OCI-LY7 (cell line): ENCODE data around the gene NNT. TPM values are rescaled to one million over a fixed set of nuclear protein-coding genes. Genes with fewer than 3 reads are reported as not detected.
A peak's percentile ranks its signal among the peaks of the same experiment; 100 is the strongest.

Experiments
- BruUV-seq: library from RNA; stranded (reverse); fragments of 400-500 nt; replicated peaks from 2 replicates; lab custom pipeline; 2021; lab: Mats Ljungman, UMichigan
- CTCF ChIA-PET: fragments of 300-600 bp; sonication (Branson Sonifier 250); formaldehyde crosslinking; loops from one replicate; lab custom pipeline; 2022; ENCODE audit warnings: antibody characterized with exemption; ENCODE audit not compliant: unreplicated experiment; lab: Charles Lee
- POLR2A ChIA-PET: fragments of 300-600 bp; sonication (Branson Sonifier 250); formaldehyde crosslinking; loops from one replicate; lab custom pipeline; 2022; ENCODE audit warnings: antibody characterized with exemption; lab: Charles Lee
- DNase-seq: peaks from one replicate; pipeline ENCODE4 v3.0.0-alpha.2; 2015; ENCODE audit warnings: low spot score
- H2AFZ ChIP-seq: fragments of 200-600 bp; sonication (generic), shearing (Covaris generic); 2 replicates; pipeline ENCODE4 v1.6.1; 2014; ENCODE audit warnings: mild to moderate bottlenecking, antibody characterized with exemption, low read length, moderate library complexity
- H3K27ac ChIP-seq: fragments of 200-600 bp; sonication (generic); 2 replicates; pipeline ENCODE4 v1.5.1; 2014; ENCODE audit warnings: mixed run types, low read depth, mild to moderate bottlenecking, moderate library complexity, low read length, inconsistent platforms; ENCODE audit not compliant: poor library complexity, severe bottlenecking
- H3K36me3 ChIP-seq: fragments of 200-600 bp; sonication (generic); 2 replicates; pipeline ENCODE4 v1.6.1; 2014; ENCODE audit warnings: mild to moderate bottlenecking, antibody characterized with exemption, low read length, moderate library complexity, mixed read lengths; ENCODE audit not compliant: insufficient read depth
- H3K4me1 ChIP-seq: fragments of 200-600 bp; sonication (generic); 2 replicates; pipeline ENCODE4 v1.5.1; 2014; ENCODE audit warnings: mild to moderate bottlenecking, low read length; ENCODE audit not compliant: insufficient read depth, poor library complexity, severe bottlenecking
- H3K4me2 ChIP-seq: fragments of 200-600 bp; sonication (generic); 2 replicates; pipeline ENCODE4 v1.6.1; 2014; ENCODE audit warnings: mild to moderate bottlenecking, low read length
- H3K4me3 ChIP-seq: fragments of 200-600 bp; sonication (generic); 2 replicates; pipeline ENCODE4 v1.5.1; 2014; ENCODE audit warnings: mild to moderate bottlenecking, low read depth, low read length; ENCODE audit not compliant: poor library complexity, severe bottlenecking
- H3K79me2 ChIP-seq: fragments of 200-600 bp; sonication (generic); 2 replicates; pipeline ENCODE4 v1.6.1; 2016; ENCODE audit warnings: low read depth, mild to moderate bottlenecking, low read length, moderate library complexity, mixed read lengths; ENCODE audit not compliant: insufficient read depth
- H3K9me2 ChIP-seq: fragments of 200-600 bp; sonication (generic); 2 replicates; pipeline ENCODE4 v1.6.1; 2016; ENCODE audit warnings: mild to moderate bottlenecking, low read length, mixed read lengths; ENCODE audit not compliant: insufficient read depth
- H3K9me3 ChIP-seq: fragments of 200-600 bp; sonication (generic); 2 replicates; pipeline ENCODE4 v1.6.1; 2014; ENCODE audit warnings: mild to moderate bottlenecking, mixed run types, low read length, mixed read lengths
- H4K20me1 ChIP-seq: fragments of 200-600 bp; sonication (generic); 2 replicates; pipeline ENCODE4 v1.6.1; 2014; ENCODE audit warnings: mild to moderate bottlenecking, antibody characterized with exemption, low read length, moderate library complexity, mixed read lengths; ENCODE audit not compliant: insufficient read depth
- EZH2phosphoT487 ChIP-seq: fragments of 200-600 bp; sonication (generic); IDR thresholded peaks from 2 replicates; pipeline ENCODE4 v1.6.1; 2018; ENCODE audit warnings: low read depth, borderline replicate concordance, mild to moderate bottlenecking, mixed run types, antibody characterized with exemption, low read length, moderate library complexity, mixed read lengths
- intact Hi-C: fragments of 100-400 bp; cut with micrococcal nuclease; formaldehyde crosslinking; loops from one replicate; pipeline ENCODE4 v1.10.0; 2022; ENCODE audit not compliant: unreplicated experiment
- total RNA-seq, 2 experiments: library from RNA; depleted of rRNA in 1 of 2; stranded (reverse); fragments of >200 nt in 1 of 2; shearing (Covaris generic) in 1 of 2; gene quantifications; 2 replicates each; pipeline ENCODE4 v1.2.3, GENCODE V29; 2014 to 2022
- TF ChIP-seq, protein P1 (sequence below): fragments of 200-600 bp; sonication (generic); conservative IDR thresholded peaks from 2 replicates; pipeline ENCODE4 v1.5.1; 2014; ENCODE audit warnings: mild to moderate bottlenecking, antibody characterized with exemption, low read length, moderate library complexity, mixed read lengths

The NNT gene
- total RNA-seq, 2 experiments from 2014 or later: 33.6 to 98.3 TPM

DNA sequence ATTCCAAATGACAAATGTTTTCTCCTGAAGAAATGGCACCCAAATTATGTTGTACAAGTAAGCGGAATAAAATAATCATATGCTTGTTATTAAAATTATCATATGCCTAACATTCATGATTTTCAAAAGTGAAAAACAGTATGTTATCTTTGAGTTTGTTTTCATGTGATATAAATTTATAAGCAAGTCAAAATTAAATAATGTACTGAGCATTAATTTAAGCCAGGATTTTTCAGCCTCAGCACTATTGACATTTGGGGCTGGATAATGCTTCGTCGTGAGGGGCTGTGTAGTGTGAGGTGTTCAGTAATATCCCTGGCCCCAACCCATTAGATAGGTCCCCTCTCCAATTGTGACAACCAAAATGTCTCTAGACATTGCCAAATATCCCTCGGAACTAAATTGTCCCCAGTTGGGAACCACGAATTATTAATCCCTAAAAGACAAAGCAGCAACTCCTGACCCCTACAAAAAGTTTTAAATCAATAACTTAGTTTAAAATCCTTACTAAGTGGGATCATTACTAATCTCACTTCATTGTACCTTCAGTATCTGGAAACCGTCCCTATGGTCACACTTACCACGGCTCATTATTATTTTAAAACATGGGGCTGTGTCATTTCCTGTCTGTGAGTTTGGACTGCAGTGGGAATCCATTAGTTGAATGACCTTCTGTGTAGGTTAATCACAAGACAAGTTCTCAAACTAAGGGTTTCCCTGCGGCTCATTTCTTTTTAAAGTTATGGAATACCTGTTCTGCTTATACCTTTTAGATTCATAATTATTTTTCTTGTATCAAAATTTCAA, 1.3 kb upstream of the NNT start:
- Histone ChIP-seq H3K4me3 (peak overlapping the region; percentile 86), H2AFZ (peak overlapping the region; percentile 98), H3K36me3 (peaks cover 24% of the 10 kb centered on the region), H3K27ac (peak overlapping the region; percentile 60), H4K20me1 (no peaks in the 10 kb centered on the region), H3K4me1 (peaks cover 24% of the 10 kb centered on the region), H3K79me2 (peaks cover 44% of the 10 kb centered on the region; the same call in 1 of the 2 replicates), H3K9me3 (no peaks in the 10 kb centered on the region), H3K9me2 (no peaks in the 10 kb centered on the region), H3K4me2 (peak overlapping the region; percentile 95)
- intact Hi-C loops: loop anchor here (2.0 to 5.0 kb wide), 3 partner anchors 117 to 594 kb away; no protein-coding TSS in a partner anchor
- BruUV-seq: no TSS peak
- peak; percentile 51 for DNase-seq
- ChIA-PET POLR2A (interaction anchor here (0.6 to 2.5 kb wide), 9 partner anchors 8 to 288 kb away, joined by 3 to 11 read pairs (median 4); partner anchors contain the start of gene HMGCS1), CTCF (no interaction called here)
- no peak for TF ChIP-seq EZH2phosphoT487
- TF ChIP-seq, protein P1, sequence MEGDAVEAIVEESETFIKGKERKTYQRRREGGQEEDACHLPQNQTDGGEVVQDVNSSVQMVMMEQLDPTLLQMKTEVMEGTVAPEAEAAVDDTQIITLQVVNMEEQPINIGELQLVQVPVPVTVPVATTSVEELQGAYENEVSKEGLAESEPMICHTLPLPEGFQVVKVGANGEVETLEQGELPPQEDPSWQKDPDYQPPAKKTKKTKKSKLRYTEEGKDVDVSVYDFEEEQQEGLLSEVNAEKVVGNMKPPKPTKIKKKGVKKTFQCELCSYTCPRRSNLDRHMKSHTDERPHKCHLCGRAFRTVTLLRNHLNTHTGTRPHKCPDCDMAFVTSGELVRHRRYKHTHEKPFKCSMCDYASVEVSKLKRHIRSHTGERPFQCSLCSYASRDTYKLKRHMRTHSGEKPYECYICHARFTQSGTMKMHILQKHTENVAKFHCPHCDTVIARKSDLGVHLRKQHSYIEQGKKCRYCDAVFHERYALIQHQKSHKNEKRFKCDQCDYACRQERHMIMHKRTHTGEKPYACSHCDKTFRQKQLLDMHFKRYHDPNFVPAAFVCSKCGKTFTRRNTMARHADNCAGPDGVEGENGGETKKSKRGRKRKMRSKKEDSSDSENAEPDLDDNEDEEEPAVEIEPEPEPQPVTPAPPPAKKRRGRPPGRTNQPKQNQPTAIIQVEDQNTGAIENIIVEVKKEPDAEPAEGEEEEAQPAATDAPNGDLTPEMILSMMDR: no peak

DNA sequence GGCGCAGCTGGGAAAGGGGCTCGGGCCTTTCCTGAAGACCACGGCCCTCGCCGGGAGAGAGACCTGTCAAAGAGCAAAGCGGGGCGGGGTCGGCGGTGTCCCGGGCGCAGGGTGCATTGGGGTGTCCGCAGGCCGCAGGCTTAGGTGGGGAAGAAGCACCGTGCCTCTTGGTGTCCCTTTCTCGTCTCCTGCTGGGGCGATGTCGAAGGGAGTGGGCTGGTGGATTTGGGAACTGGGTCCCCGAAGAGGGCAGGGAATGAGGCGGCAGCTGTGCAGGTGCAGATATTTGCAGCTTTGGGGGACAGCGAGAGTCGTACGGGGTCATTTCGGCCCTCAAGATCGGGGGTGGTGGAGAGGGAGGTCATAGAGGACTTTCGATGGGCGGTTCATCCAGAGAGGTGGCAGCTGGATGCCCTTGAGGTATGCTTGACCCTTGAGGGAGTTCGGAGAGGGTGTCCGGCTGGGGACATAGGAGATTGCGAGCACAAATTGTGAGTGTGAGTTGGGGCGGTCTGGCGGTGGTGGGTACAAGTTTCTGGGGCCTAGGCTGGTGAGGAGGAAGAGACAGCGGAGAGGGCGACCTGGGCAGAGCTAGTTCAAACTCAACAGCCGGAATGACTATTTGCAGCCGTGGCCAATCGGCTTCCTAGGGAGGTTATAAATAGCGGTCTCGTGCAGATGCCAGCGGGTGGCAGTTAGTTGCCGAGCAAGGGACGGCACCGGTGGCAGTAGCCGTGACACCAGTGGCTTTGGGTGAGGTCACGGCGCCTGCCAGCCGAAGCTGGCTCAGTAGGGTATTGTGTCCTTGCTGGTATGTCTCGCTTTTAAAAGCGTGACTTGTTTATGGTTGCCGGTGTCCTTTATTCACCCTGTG, 601 bp downstream of the NNT start:
- Histone ChIP-seq H3K4me2 (peak overlapping the region; percentile 95), H3K27ac (peak overlapping the region; percentile 60), H3K4me1 (peaks cover 24% of the 10 kb centered on the region), H3K9me2 (no peaks in the 10 kb centered on the region), H3K9me3 (no peaks in the 10 kb centered on the region), H3K4me3 (peak overlapping the region; percentile 86), H3K79me2 (peaks cover 44% of the 10 kb centered on the region; the same call in 1 of the 2 replicates), H4K20me1 (no peaks in the 10 kb centered on the region), H2AFZ (peak overlapping the region; percentile 98; the same call in 1 of the 2 replicates), H3K36me3 (peaks cover 24% of the 10 kb centered on the region)
- peak; percentile 48 for DNase-seq
- TF ChIP-seq, protein P1: no peak
- no peak for TF ChIP-seq EZH2phosphoT487
- ChIA-PET POLR2A (interaction anchor here (0.6 to 2.5 kb wide), 14 partner anchors 13 to 1206 kb away, joined by 3 to 15 read pairs (median 4); partner anchors contain the start of genes C5orf34, HMGCS1, TMEM267 and ZNF131), CTCF (no interaction called here)
- BruUV-seq: no TSS peak
- intact Hi-C loops: loop anchor here (1.0 to 5.0 kb wide), 4 partner anchors 47 to 596 kb away; no protein-coding TSS in a partner anchor
